ENCODE results near the gene DNAJB6.
"Not testable (repeated sequence)": the region's sequence is repeated elsewhere in the genome, so short reads cannot be mapped to it uniquely, and the experiment has no call there.

Gene DNAJB6

GRCh38 chr7:157329447-157329846 is 7.4 kb upstream of the DNAJB6 start:
- no peak for DNase-seq

- not testable (repeated sequence) for DNase-seq
These were observed 6.2 kb upstream of the DNAJB6 start for GRCh38 chr7:157330567-157330966.

GRCh38 chr7:157331049-157331448 is 5.8 kb upstream of the DNAJB6 start:
- DNase-seq, result not testable (repeated sequence)

- DNase-seq, result no peak
These were observed 1.6 kb upstream of the DNAJB6 start for GRCh38 chr7:157335236-157335635.

- DNase-seq, result no peak
These were observed 817 bp upstream of the DNAJB6 start for GRCh38 chr7:157335991-157336382.

- peak; percentile 45 for DNase-seq
These were observed 729 bp downstream of the DNAJB6 start for GRCh38 chr7:157337316-157338149.

GRCh38 chr7:157339777-157340677 is 3.2 kb downstream of the DNAJB6 start:
- peak; percentile 51 for DNase-seq

GRCh38 chr7:157347217-157347904 is 10.6 kb downstream of the DNAJB6 start:
- DNase-seq, result no peak

GRCh38 chr7:157348548-157348947 is 11.7 kb downstream of the DNAJB6 start:
- no peak for DNase-seq

GRCh38 chr7:157352516-157352915 is 15.7 kb downstream of the DNAJB6 start:
- no peak for DNase-seq

GRCh38 chr7:157355784-157356511 is 19.1 kb downstream of the DNAJB6 start:
- DNase-seq, result no peak

- no peak for DNase-seq
These were observed 20.6 kb downstream of the DNAJB6 start for GRCh38 chr7:157357129-157358040.

- no peak for DNase-seq
These were observed 21.4 kb downstream of the DNAJB6 start for GRCh38 chr7:157358041-157358752.

GRCh38 chr7:157358753-157359096 is 21.9 kb downstream of the DNAJB6 start:
- no peak for DNase-seq

GRCh38 chr7:157359581-157359980 is 22.8 kb downstream of the DNAJB6 start:
- no peak for DNase-seq

- no peak for DNase-seq
These were observed 23.8 kb downstream of the DNAJB6 start for GRCh38 chr7:157360483-157361025.

GRCh38 chr7:157361537-157361936 is 24.7 kb downstream of the DNAJB6 start:
- no peak for DNase-seq

GRCh38 chr7:157362729-157363128 is 25.9 kb downstream of the DNAJB6 start:
- no peak for DNase-seq

- no peak for DNase-seq
These were observed 29.9 kb downstream of the DNAJB6 start for GRCh38 chr7:157366722-157367121.

GRCh38 chr7:157368955-157369354 is 32.2 kb downstream of the DNAJB6 start:
- no peak for DNase-seq

All from T-helper 9 cell (primary cell).